Progenitor cell of endocrine pancreas (in vitro differentiated cells): ENCODE measurements around the gene RAVER1. TPM values are rescaled to one million over a fixed set of nuclear protein-coding genes. Genes with fewer than 3 reads are reported as not detected.

Source experiments
- DNase-seq: peaks from one replicate; pipeline ENCODE4 v3.0.0; 2021; ENCODE audit warnings: low spot score; ENCODE audit not compliant: unreplicated experiment
- H3K27ac Mint-ChIP-seq: 2 replicates; pipeline ENCODE4 v1.8.0; 2021; ENCODE audit warnings: mild to moderate bottlenecking, moderate library complexity, mixed read lengths
- H3K27me3 Mint-ChIP-seq: 2 replicates; pipeline ENCODE4 v1.8.0; 2021; ENCODE audit warnings: mixed read lengths
- H3K36me3 Mint-ChIP-seq: 2 replicates; pipeline ENCODE4 v1.8.0; 2022; ENCODE audit warnings: mixed read lengths; ENCODE audit not compliant: insufficient read depth
- H3K4me1 Mint-ChIP-seq: 2 replicates; pipeline ENCODE4 v1.8.0; 2021; ENCODE audit warnings: low read depth, mixed read lengths
- H3K4me3 Mint-ChIP-seq: 2 replicates; pipeline ENCODE4 v1.8.0; 2021; ENCODE audit warnings: low read depth, mild to moderate bottlenecking, moderate library complexity, mixed read lengths
- H3K9me3 Mint-ChIP-seq: 2 replicates; pipeline ENCODE4 v1.8.0; 2021; ENCODE audit warnings: low read depth, mixed read lengths
- total RNA-seq: library from RNA; stranded (reverse); gene quantifications from 2 replicates; pipeline ENCODE4 v1.2.1, GENCODE V29; 2021
- TF ChIP-seq, protein P1 (sequence below): fragments of 200-600 bp; sonication (generic); IDR thresholded peaks from one replicate; pipeline ENCODE4 v1.5.0; 2021; ENCODE audit warnings: antibody characterized with exemption, mild to moderate bottlenecking; ENCODE audit not compliant: unreplicated experiment

RAVER1 gene
- total RNA-seq, 1 donor from 2014 or later: 53.4 TPM

GRCh38 chr19:10270180-10270615 lies 63.1 kb downstream of the RAVER1 start:
- peaks cover 58% of the 10 kb centered on the region for H3K27me3 Mint-ChIP-seq
- TF ChIP-seq, protein P1, sequence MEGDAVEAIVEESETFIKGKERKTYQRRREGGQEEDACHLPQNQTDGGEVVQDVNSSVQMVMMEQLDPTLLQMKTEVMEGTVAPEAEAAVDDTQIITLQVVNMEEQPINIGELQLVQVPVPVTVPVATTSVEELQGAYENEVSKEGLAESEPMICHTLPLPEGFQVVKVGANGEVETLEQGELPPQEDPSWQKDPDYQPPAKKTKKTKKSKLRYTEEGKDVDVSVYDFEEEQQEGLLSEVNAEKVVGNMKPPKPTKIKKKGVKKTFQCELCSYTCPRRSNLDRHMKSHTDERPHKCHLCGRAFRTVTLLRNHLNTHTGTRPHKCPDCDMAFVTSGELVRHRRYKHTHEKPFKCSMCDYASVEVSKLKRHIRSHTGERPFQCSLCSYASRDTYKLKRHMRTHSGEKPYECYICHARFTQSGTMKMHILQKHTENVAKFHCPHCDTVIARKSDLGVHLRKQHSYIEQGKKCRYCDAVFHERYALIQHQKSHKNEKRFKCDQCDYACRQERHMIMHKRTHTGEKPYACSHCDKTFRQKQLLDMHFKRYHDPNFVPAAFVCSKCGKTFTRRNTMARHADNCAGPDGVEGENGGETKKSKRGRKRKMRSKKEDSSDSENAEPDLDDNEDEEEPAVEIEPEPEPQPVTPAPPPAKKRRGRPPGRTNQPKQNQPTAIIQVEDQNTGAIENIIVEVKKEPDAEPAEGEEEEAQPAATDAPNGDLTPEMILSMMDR: no peak
- H3K9me3 Mint-ChIP-seq: no peaks in the 10 kb centered on the region
- no peak for DNase-seq
- H3K36me3 Mint-ChIP-seq: no peaks in the 10 kb centered on the region
- H3K4me3 Mint-ChIP-seq: no peak overlapping the region
- no peak overlapping the region for H3K27ac Mint-ChIP-seq
- H3K4me1 Mint-ChIP-seq: no peaks in the 10 kb centered on the region

DNA sequence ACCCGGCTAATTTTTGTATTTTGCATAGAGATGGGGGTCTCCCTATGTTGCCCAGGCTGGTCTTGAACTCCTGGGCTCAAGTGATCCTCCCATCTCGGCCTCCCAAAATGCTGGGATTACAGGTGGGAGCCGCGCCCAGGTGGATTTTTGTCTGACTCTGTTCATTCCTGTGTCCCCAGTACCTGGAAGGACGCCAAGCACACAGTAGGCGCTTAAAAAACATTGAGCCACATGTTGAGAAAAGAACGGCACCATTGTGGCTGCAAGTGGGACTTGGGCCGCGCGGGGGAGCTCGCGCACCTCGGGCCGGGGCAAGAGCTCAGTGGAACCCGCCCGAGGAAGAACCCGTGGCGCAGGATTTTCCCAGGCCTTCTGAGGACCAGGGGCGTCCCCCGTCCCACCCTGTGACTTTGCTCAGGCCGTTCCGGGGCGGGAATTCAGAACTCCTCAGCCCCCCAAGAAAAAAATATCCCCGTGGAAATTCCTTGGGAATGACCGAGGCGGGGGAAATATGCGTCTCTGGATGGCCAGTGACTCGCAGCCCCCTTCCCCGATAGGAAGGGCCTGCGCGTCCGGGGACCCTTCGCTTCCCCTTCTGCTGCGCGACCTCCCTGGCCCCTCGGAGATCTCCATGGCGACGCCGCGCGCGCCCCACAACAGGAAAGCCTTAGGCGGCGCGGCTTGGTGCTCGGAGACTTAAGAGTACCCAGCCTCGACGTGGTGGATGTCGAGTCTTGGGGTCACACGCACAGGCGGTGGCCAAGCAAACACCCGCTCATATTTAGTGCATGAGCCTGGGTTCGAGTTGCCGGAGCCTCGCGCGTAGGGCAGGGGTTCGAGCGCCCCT lies 63.8 kb downstream of the RAVER1 start:
- Mint-ChIP-seq H3K36me3 (no peaks in the 10 kb centered on the region), H3K27ac (no peak overlapping the region), H3K27me3 (peaks cover 55% of the 10 kb centered on the region), H3K4me1 (no peaks in the 10 kb centered on the region), H3K4me3 (peak overlapping the region; percentile 26), H3K9me3 (no peaks in the 10 kb centered on the region)
- peak; percentile 82 for DNase-seq
- TF ChIP-seq, protein P1: peak; percentile 91

GRCh38 chr19:10268071-10268470 lies 65.3 kb downstream of the RAVER1 start:
- no peak for DNase-seq
- peaks cover 49% of the 10 kb centered on the region for H3K27me3 Mint-ChIP-seq
- H3K4me1 Mint-ChIP-seq: no peaks in the 10 kb centered on the region
- H3K27ac Mint-ChIP-seq: no peak overlapping the region
- H3K9me3 Mint-ChIP-seq: no peaks in the 10 kb centered on the region
- no peaks in the 10 kb centered on the region for H3K36me3 Mint-ChIP-seq
- H3K4me3 Mint-ChIP-seq: no peak overlapping the region
- TF ChIP-seq, protein P1: no peak

- no peaks in the 10 kb centered on the region for H3K36me3 Mint-ChIP-seq
- H3K27me3 Mint-ChIP-seq: peaks cover 35% of the 10 kb centered on the region
- H3K27ac Mint-ChIP-seq: no peak overlapping the region
- H3K4me1 Mint-ChIP-seq: no peaks in the 10 kb centered on the region
- no peak for DNase-seq
- TF ChIP-seq, protein P1: no peak
- H3K9me3 Mint-ChIP-seq: no peaks in the 10 kb centered on the region
- H3K4me3 Mint-ChIP-seq: no peak overlapping the region
Measured at GRCh38 chr19:10266706-10267105, 66.6 kb downstream of the RAVER1 start.

Other genes starting within 250 kb of the RAVER1 start
- 2.2 and 3.0 TPM in 2 replicates for gene SHFL, start 247.2 kb downstream of the RAVER1 start, total RNA-seq
- gene ANGPTL6, start 230.9 kb downstream of the RAVER1 start, total RNA-seq: not detected in 2 replicates
- 51.5 and 54.8 TPM in 2 replicates for gene PPAN, start 227.2 kb downstream of the RAVER1 start, total RNA-seq
- 20.5 and 23.7 TPM in 2 replicates for gene P2RY11, start 221.8 kb downstream of the RAVER1 start, total RNA-seq
- gene EIF3G, start 213.6 kb downstream of the RAVER1 start, total RNA-seq: 216 and 220 TPM in 2 replicates
- 150 TPM in 2 replicates for gene DNMT1, start 138.6 kb downstream of the RAVER1 start, total RNA-seq
- 17.9 and 19.2 TPM in 2 replicates for gene S1PR2, start 102.2 kb downstream of the RAVER1 start, total RNA-seq
- gene MRPL4, start 81.3 kb downstream of the RAVER1 start, total RNA-seq: 51.7 and 52.9 TPM in 2 replicates
- 0.17 and 0.20 TPM in 2 replicates for gene ICAM1, start 62.4 kb downstream of the RAVER1 start, total RNA-seq
- gene ICAM4, start 46.6 kb downstream of the RAVER1 start, total RNA-seq: not detected in 2 replicates
- not detected in 2 replicates for gene ICAM5, start 43.6 kb downstream of the RAVER1 start, total RNA-seq
- 20.0 and 26.8 TPM in 2 replicates for gene ZGLP1, start 23.7 kb downstream of the RAVER1 start, total RNA-seq
- gene FDX2, start 17.5 kb downstream of the RAVER1 start, total RNA-seq: 23.2 and 24.7 TPM in 2 replicates
- 5.1 and 6.3 TPM in 2 replicates for gene ICAM3, start 6.1 kb upstream of the RAVER1 start, total RNA-seq
- gene TYK2, start 47.0 kb upstream of the RAVER1 start, total RNA-seq: 147 and 148 TPM in 2 replicates
- 148 and 149 TPM in 2 replicates for gene CDC37, start 70.0 kb upstream of the RAVER1 start, total RNA-seq
- gene PDE4A, start 87.0 kb upstream of the RAVER1 start, total RNA-seq: 0.72 and 0.87 TPM in 2 replicates
- gene KEAP1, start 169.8 kb upstream of the RAVER1 start, total RNA-seq: 64.7 and 76.6 TPM in 2 replicates
- gene S1PR5, start 183.9 kb upstream of the RAVER1 start, total RNA-seq: not detected in 2 replicates
- gene ATG4D, start 210.4 kb upstream of the RAVER1 start, total RNA-seq: 44.9 and 52.6 TPM in 2 replicates
- gene KRI1, start 232.5 kb upstream of the RAVER1 start, total RNA-seq: 32.1 and 35.0 TPM in 2 replicates
- gene CDKN2D, start 235.4 kb upstream of the RAVER1 start, total RNA-seq: 4.2 and 5.0 TPM in 2 replicates